Measurements from ENCODE around the gene ANXA5. TPM values are rescaled to one million over a fixed set of nuclear protein-coding genes. Genes with fewer than 3 reads are reported as not detected.
"Not testable (repeated sequence)": the region's sequence is repeated elsewhere in the genome, so short reads cannot be mapped to it uniquely, and the experiment has no call there.

The ANXA5 gene
- polyA plus RNA-seq, 4 donors: 85.7 to 281 (median 152) TPM

GRCh38 chr4:121674696-121675095, 22.1 kb downstream of the ANXA5 start:
- FAIRE-seq (no peak), DNase-seq (no peak)
- no peak overlapping the region for H3K4me3 ChIP-seq (ENCODE audit: low read depth in 1 of 3, low read length in 3 of 3)
- no peaks in the 10 kb centered on the region for H3K9me3 ChIP-seq (ENCODE audit: control insufficient read depth in 2 of 2, insufficient read depth in 1 of 2, low read depth in 1 of 2, low read length in 1 of 2)
- peaks cover 10 to 12% (median 12%) of the 10 kb centered on the region in 3 donors for H3K36me3 ChIP-seq (ENCODE audit: control insufficient read depth in 3 of 3, insufficient read depth in 2 of 3, low read depth in 1 of 3, low read length in 3 of 3)
- peak overlapping the region in 1 of 3 donors; percentile 87 for H3K27ac ChIP-seq (ENCODE audit: low read depth in 1 of 3, low read length in 2 of 3)
- 89 to 92% (median 92%) methylated on average over 2 of the region's 2 CpGs for WGBS, 3 donors
- H3K4me1 ChIP-seq (ENCODE audit: control insufficient read depth in 3 of 3, insufficient read depth in 2 of 3, low read depth in 1 of 3, low read length in 2 of 3): peaks cover 0 to 31% (median 0%) of the 10 kb centered on the region in 3 donors
- H3K27me3 ChIP-seq (ENCODE audit: control insufficient read depth in 3 of 3, insufficient read depth in 3 of 3, low read length in 3 of 3): no peaks in the 10 kb centered on the region

GRCh38 chr4:121674191-121674590, 22.6 kb downstream of the ANXA5 start:
- H3K36me3 ChIP-seq (ENCODE audit: control insufficient read depth in 3 of 3, insufficient read depth in 2 of 3, low read depth in 1 of 3, low read length in 3 of 3): peaks cover 8 to 12% (median 10%) of the 10 kb centered on the region in 3 donors
- no peak overlapping the region for H3K4me3 ChIP-seq (ENCODE audit: low read depth in 1 of 3, low read length in 3 of 3)
- peaks cover 0 to 31% (median 0%) of the 10 kb centered on the region in 3 donors for H3K4me1 ChIP-seq (ENCODE audit: control insufficient read depth in 3 of 3, insufficient read depth in 2 of 3, low read depth in 1 of 3, low read length in 2 of 3)
- no peaks in the 10 kb centered on the region for H3K27me3 ChIP-seq (ENCODE audit: control insufficient read depth in 3 of 3, insufficient read depth in 3 of 3, low read length in 3 of 3)
- WGBS, 3 donors: 67 to 100% methylated on average over 1 of the region's 1 CpG; no CpG with 5 or more reads in 1 of the 3 donors
- H3K9me3 ChIP-seq (ENCODE audit: control insufficient read depth in 2 of 2, insufficient read depth in 1 of 2, low read depth in 1 of 2, low read length in 1 of 2): no peaks in the 10 kb centered on the region
- no peak for DNase-seq
- no peak overlapping the region for H3K27ac ChIP-seq (ENCODE audit: low read depth in 1 of 3, low read length in 2 of 3)
- FAIRE-seq: no peak

- peaks cover 8 to 15% (median 8%) of the 10 kb centered on the region in 3 donors for H3K36me3 ChIP-seq (ENCODE audit: control insufficient read depth in 3 of 3, insufficient read depth in 2 of 3, low read depth in 1 of 3, low read length in 3 of 3)
- H3K4me1 ChIP-seq (ENCODE audit: control insufficient read depth in 3 of 3, insufficient read depth in 2 of 3, low read depth in 1 of 3, low read length in 2 of 3): no peaks in the 10 kb centered on the region
- H3K27me3 ChIP-seq (ENCODE audit: control insufficient read depth in 3 of 3, insufficient read depth in 3 of 3, low read length in 3 of 3): no peaks in the 10 kb centered on the region
- no peak for FAIRE-seq
- WGBS, 3 donors: 51 to 67% (median 52%) methylated on average over 2 of the region's 2 CpGs
- no peak overlapping the region for H3K4me3 ChIP-seq (ENCODE audit: low read depth in 1 of 3, low read length in 3 of 3)
- no peak overlapping the region for H3K27ac ChIP-seq (ENCODE audit: low read depth in 1 of 3, low read length in 2 of 3)
- no peak for DNase-seq
- no peaks in the 10 kb centered on the region for H3K9me3 ChIP-seq (ENCODE audit: control insufficient read depth in 2 of 2, insufficient read depth in 1 of 2, low read depth in 1 of 2, low read length in 1 of 2)
These were observed 27.6 kb downstream of the ANXA5 start for GRCh38 chr4:121669163-121669550.

GRCh38 chr4:121668368-121669162, 28.2 kb downstream of the ANXA5 start:
- no peak for DNase-seq
- Histone ChIP-seq H3K4me1 (ENCODE audit: control insufficient read depth in 3 of 3, insufficient read depth in 2 of 3, low read depth in 1 of 3, low read length in 2 of 3) (no peaks in the 10 kb centered on the region), H3K36me3 (ENCODE audit: control insufficient read depth in 3 of 3, insufficient read depth in 2 of 3, low read depth in 1 of 3, low read length in 3 of 3) (peaks cover 8 to 15% (median 8%) of the 10 kb centered on the region in 3 donors), H3K4me3 (ENCODE audit: low read depth in 1 of 3, low read length in 3 of 3) (no peak overlapping the region), H3K27ac (ENCODE audit: low read depth in 1 of 3, low read length in 2 of 3) (no peak overlapping the region), H3K9me3 (ENCODE audit: control insufficient read depth in 2 of 2, insufficient read depth in 1 of 2, low read depth in 1 of 2, low read length in 1 of 2) (no peaks in the 10 kb centered on the region), H3K27me3 (ENCODE audit: control insufficient read depth in 3 of 3, insufficient read depth in 3 of 3, low read length in 3 of 3) (no peaks in the 10 kb centered on the region)
- 82 to 95% (median 84%) methylated on average over 4 of the region's 4 CpGs for WGBS, 3 donors
- FAIRE-seq: no peak

GRCh38 chr4:121666091-121666679, 30.6 kb downstream of the ANXA5 start:
- DNase-seq (no peak), FAIRE-seq (no peak)
- Histone ChIP-seq H3K4me3 (ENCODE audit: low read depth in 1 of 3, low read length in 3 of 3) (no peak overlapping the region), H3K27me3 (ENCODE audit: control insufficient read depth in 3 of 3, insufficient read depth in 3 of 3, low read length in 3 of 3) (no peaks in the 10 kb centered on the region), H3K36me3 (ENCODE audit: control insufficient read depth in 3 of 3, insufficient read depth in 2 of 3, low read depth in 1 of 3, low read length in 3 of 3) (peaks cover 2 to 10% (median 6%) of the 10 kb centered on the region in 3 donors), H3K27ac (ENCODE audit: low read depth in 1 of 3, low read length in 2 of 3) (no peak overlapping the region), H3K4me1 (ENCODE audit: control insufficient read depth in 3 of 3, insufficient read depth in 2 of 3, low read depth in 1 of 3, low read length in 2 of 3) (no peaks in the 10 kb centered on the region), H3K9me3 (ENCODE audit: control insufficient read depth in 2 of 2, insufficient read depth in 1 of 2, low read depth in 1 of 2, low read length in 1 of 2) (no peaks in the 10 kb centered on the region)

GRCh38 chr4:121665371-121665770, 31.4 kb downstream of the ANXA5 start:
- Histone ChIP-seq H3K27me3 (ENCODE audit: control insufficient read depth in 3 of 3, insufficient read depth in 3 of 3, low read length in 3 of 3) (no peaks in the 10 kb centered on the region), H3K4me3 (ENCODE audit: low read depth in 1 of 3, low read length in 3 of 3) (no peak overlapping the region), H3K9me3 (ENCODE audit: control insufficient read depth in 2 of 2, insufficient read depth in 1 of 2, low read depth in 1 of 2, low read length in 1 of 2) (no peaks in the 10 kb centered on the region), H3K4me1 (ENCODE audit: control insufficient read depth in 3 of 3, insufficient read depth in 2 of 3, low read depth in 1 of 3, low read length in 2 of 3) (no peaks in the 10 kb centered on the region), H3K36me3 (ENCODE audit: control insufficient read depth in 3 of 3, insufficient read depth in 2 of 3, low read depth in 1 of 3, low read length in 3 of 3) (peaks cover 0 to 10% (median 6%) of the 10 kb centered on the region in 3 donors), H3K27ac (ENCODE audit: low read depth in 1 of 3, low read length in 2 of 3) (no peak overlapping the region)
- DNase-seq (no peak), FAIRE-seq (no peak)
- 19 to 38% (median 38%) methylated on average over 3 of the region's 3 CpGs for WGBS, 3 donors

GRCh38 chr4:121662225-121662624, 34.6 kb downstream of the ANXA5 start:
- no peak overlapping the region for H3K27ac ChIP-seq (ENCODE audit: low read depth in 1 of 3, low read length in 2 of 3)
- DNase-seq (no peak), FAIRE-seq (no peak)
- peaks cover 0 to 7% (median 0%) of the 10 kb centered on the region in 3 donors for H3K36me3 ChIP-seq (ENCODE audit: control insufficient read depth in 3 of 3, insufficient read depth in 2 of 3, low read depth in 1 of 3, low read length in 3 of 3)
- H3K27me3 ChIP-seq (ENCODE audit: control insufficient read depth in 3 of 3, insufficient read depth in 3 of 3, low read length in 3 of 3): no peaks in the 10 kb centered on the region
- H3K4me1 ChIP-seq (ENCODE audit: control insufficient read depth in 3 of 3, insufficient read depth in 2 of 3, low read depth in 1 of 3, low read length in 2 of 3): no peaks in the 10 kb centered on the region
- H3K9me3 ChIP-seq (ENCODE audit: control insufficient read depth in 2 of 2, insufficient read depth in 1 of 2, low read depth in 1 of 2, low read length in 1 of 2): no peaks in the 10 kb centered on the region
- no peak overlapping the region for H3K4me3 ChIP-seq (ENCODE audit: low read depth in 1 of 3, low read length in 3 of 3)
- WGBS, 3 donors: 67 to 85% (median 84%) methylated on average over 5 of the region's 5 CpGs

- not testable (repeated sequence) for H3K27me3 ChIP-seq (ENCODE audit: control insufficient read depth in 3 of 3, insufficient read depth in 3 of 3, low read length in 3 of 3); H3K4me1 ChIP-seq (ENCODE audit: control insufficient read depth in 3 of 3, insufficient read depth in 2 of 3, low read depth in 1 of 3, low read length in 2 of 3); DNase-seq; H3K27ac ChIP-seq (ENCODE audit: low read depth in 1 of 3, low read length in 2 of 3); H3K9me3 ChIP-seq (ENCODE audit: control insufficient read depth in 2 of 2, insufficient read depth in 1 of 2, low read depth in 1 of 2, low read length in 1 of 2); H3K4me3 ChIP-seq (ENCODE audit: low read depth in 1 of 3, low read length in 3 of 3); FAIRE-seq; H3K36me3 ChIP-seq (ENCODE audit: control insufficient read depth in 3 of 3, insufficient read depth in 2 of 3, low read depth in 1 of 3, low read length in 3 of 3)
- WGBS, 3 donors: 84 to 91% (median 87%) methylated on average over 10 of the region's 10 CpGs
These were observed 36.4 kb downstream of the ANXA5 start for GRCh38 chr4:121660175-121660933.

Data from small intestine (tissue), 7 donors.